Bronchial epithelial cell (primary cell): ENCODE results near the gene NUP160. TPM values are rescaled to one million over a fixed set of nuclear protein-coding genes. Genes with fewer than 3 reads are reported as not detected.

Experiments used
- DNase-seq: peaks from one replicate; pipeline ENCODE4 v3.0.0-alpha.2; 2010; ENCODE audit warnings: low read depth
- FAIRE-seq: peaks from 2 replicates; lab custom pipeline; 2011; peaks lifted over from hg19 to GRCh38; lab: Jason Lieb, UNC
- H3K27me3 ChIP-seq: 2 replicates; pipeline ENCODE4 v1.5.1; 2011; ENCODE audit warnings: low read length; ENCODE audit not compliant: control insufficient read depth, insufficient read depth
- H3K36me3 ChIP-seq: 2 replicates; pipeline ENCODE4 v1.5.1; 2011; ENCODE audit warnings: low read length; ENCODE audit not compliant: control insufficient read depth, insufficient read depth
- H3K4me3 ChIP-seq: 2 replicates; pipeline ENCODE4 v1.5.1; 2011; ENCODE audit warnings: mild to moderate bottlenecking, low read depth, low read length, control low read depth
- CTCF ChIP-seq: IDR thresholded peaks from 2 replicates; pipeline ENCODE4 v1.5.1; 2011; ENCODE audit warnings: mild to moderate bottlenecking, moderate library complexity, low read length, control low read depth, inconsistent platforms; ENCODE audit not compliant: insufficient read depth, severe bottlenecking
- total RNA-seq: library from RNA; depleted of rRNA; stranded (reverse); fragments of >200 nt; gene quantifications from 2 replicates; pipeline ENCODE4 v1.2.1, GENCODE V29; 2014

Gene NUP160
- total RNA-seq, 1 donor from 2014 or later: 28.4 TPM

DNA sequence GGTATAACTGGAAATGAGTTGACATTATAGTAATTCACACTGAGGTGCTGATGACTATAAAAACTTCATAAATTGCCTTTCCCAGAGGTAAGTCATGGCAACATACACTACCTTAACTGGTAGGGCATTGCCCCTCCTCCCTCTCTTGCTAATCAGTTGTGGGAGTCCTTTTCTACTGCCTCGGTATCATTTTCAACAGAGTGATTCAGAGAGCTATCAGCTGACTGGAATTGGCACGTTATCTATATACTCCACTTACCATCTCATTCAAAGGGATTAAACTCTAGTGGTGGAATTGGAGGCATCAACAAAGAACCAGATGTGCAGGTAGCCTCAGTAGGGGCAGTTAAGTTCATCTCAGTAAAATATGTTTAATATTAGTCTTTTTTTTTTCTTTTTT, 8.0 kb upstream of the NUP160 start:
- Histone ChIP-seq H3K4me3 (no peak overlapping the region), H3K27me3 (no peaks in the 10 kb centered on the region), H3K36me3 (no peaks in the 10 kb centered on the region)
- FAIRE-seq (no peak), DNase-seq (peak; percentile 64)
- TF ChIP-seq CTCF: no peak

DNA sequence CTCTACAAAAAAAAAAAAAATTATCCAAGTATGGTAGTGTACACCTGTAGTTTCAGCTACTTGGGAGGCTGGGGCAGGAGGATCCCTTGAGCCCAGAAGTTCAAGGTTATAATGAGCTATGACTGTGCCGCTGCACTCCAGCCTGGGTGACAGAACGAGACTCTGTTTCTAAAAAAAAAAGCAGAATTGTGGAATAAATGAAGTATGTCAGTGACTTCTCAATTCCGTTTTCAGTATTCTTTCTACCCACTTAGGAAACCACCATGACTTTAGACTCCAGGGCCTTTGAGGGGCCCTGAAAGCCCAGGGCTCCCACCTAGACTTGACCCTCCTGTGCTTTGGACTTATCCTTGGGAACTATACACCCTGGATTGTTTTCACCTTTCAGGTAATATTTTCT, 6.5 kb upstream of the NUP160 start:
- DNase-seq (no peak), FAIRE-seq (no peak)
- TF ChIP-seq CTCF: no peak
- Histone ChIP-seq H3K27me3 (no peaks in the 10 kb centered on the region), H3K36me3 (no peaks in the 10 kb centered on the region), H3K4me3 (no peak overlapping the region)

DNA sequence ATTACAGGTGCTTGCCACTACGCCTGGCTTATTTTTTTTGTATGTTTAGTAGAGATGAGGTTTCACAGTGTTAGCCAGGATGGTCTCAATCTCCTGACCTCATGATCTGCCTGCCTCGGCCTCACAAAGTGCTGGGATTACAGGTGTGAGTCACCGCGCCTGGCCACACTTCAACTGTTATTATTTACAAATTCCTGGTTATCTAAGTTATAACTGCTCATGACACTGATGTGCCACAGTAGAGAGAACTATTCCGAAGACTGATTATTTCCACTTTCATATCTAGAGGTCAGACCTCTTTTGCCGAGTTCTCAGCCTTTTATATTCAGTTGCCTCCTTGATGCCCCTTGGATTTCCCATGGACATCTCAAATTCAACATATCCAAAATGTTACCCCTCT, 3.9 kb upstream of the NUP160 start:
- no peak for TF ChIP-seq CTCF
- Histone ChIP-seq H3K27me3 (no peaks in the 10 kb centered on the region), H3K36me3 (no peaks in the 10 kb centered on the region), H3K4me3 (no peak overlapping the region)
- no peak for DNase-seq
- FAIRE-seq: no peak

DNA sequence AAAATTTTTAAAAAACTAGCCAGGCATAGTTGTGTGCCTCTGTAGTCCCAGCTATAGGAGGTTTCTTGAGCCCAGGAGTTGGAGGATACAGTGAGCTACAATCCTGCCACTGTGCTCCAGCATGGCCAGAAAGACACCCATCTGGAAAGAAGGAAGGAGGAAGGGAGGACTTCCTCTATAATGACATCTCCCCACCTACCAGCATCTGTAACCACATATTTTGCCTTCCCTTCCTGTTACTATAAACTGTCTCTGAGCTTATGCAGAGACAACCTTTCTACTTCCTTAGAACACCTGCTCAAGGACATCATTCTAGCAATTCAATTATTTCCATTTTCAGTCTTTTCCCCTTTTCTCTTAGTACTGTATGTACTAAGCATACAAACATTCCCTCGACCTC, 2.2 kb upstream of the NUP160 start:
- Histone ChIP-seq H3K4me3 (no peak overlapping the region), H3K36me3 (peaks cover 1% of the 10 kb centered on the region), H3K27me3 (no peaks in the 10 kb centered on the region)
- no peak for TF ChIP-seq CTCF
- DNase-seq (no peak), FAIRE-seq (no peak)

DNA sequence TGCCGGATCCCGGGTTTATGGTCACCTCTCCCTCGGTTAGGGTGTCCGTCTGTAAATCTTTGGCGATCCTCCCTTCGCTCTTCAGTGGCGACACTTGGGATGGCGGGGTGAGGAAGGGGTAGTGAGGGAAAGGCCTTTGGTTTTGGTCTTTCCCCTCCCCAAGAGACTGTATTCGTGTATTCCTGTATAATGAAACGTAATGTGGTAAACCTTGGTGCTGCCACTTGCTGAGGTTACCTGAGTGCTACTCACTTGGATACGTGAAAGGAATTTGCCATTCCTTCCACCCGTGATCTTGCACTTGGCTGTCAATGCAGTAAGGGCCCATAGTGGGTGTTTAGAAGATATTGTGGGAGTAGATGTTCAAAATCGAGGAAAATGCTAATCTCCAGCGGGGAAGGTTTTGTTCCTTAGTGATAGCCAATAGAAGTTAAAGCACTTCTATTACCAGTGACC, 578 bp upstream of the NUP160 start:
- peak overlapping the region; percentile 82 for H3K4me3 ChIP-seq
- H3K36me3 ChIP-seq: peaks cover 1% of the 10 kb centered on the region
- FAIRE-seq (no peak), DNase-seq (no peak)
- no peaks in the 10 kb centered on the region for H3K27me3 ChIP-seq
- no peak for TF ChIP-seq CTCF

DNA sequence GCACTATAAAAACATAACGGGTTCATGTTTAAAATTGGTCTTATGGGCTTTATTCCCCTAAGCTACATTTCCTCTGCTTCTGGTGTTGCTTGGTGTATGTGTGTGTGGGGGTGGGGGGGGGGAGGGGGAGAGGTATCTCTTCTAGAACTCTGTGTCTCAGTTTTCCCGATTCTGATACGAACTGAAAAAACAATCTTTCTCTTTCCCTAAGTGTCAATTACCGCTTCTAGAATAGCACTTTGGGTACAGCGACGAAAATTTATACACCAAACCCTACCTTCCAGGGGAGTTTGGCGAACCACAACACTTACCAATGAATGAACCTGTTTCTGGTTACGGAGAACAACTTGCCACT, 636 bp downstream of the NUP160 start:
- no peaks in the 10 kb centered on the region for H3K27me3 ChIP-seq
- H3K4me3 ChIP-seq: peak overlapping the region; percentile 82
- FAIRE-seq (no peak), DNase-seq (no peak)
- H3K36me3 ChIP-seq: peaks cover 3% of the 10 kb centered on the region
- no peak for TF ChIP-seq CTCF
